ENCODE results near the gene RPL10. TPM values are rescaled to one million over a fixed set of nuclear protein-coding genes. Genes with fewer than 3 reads are reported as not detected.

Gene RPL10
- total and polyA plus RNA-seq, 4 donors, result 2,479 to 4,258 (median 3,622) TPM

GRCh38 chrX:154349359-154349935, 48.7 kb upstream of the RPL10 start:
- no peak for DNase-seq
- TF ChIP-seq CTCF (IDR thresholded peaks at IDR 0.05; ENCODE audit: control extremely low read depth, extremely low read depth), result no peak
- Histone ChIP-seq H3K9ac (ENCODE audit: insufficient read depth in 1 of 2, low read length in 2 of 2) (no peak overlapping the region), H3K27me3 (ENCODE audit: control insufficient read depth in 3 of 3, insufficient read depth in 3 of 3, low read length in 2 of 3) (no peaks in the 10 kb centered on the region), H3K4me1 (ENCODE audit: control insufficient read depth in 5 of 5, insufficient read depth in 5 of 5, low read length in 5 of 5) (peaks cover 0 to 3% (median 0%) of the 10 kb centered on the region in 5 donors), H3K27ac (ENCODE audit: low read depth in 1 of 2, low read length in 1 of 2) (no peak overlapping the region), H3K9me3 (ENCODE audit: control insufficient read depth in 4 of 4, insufficient read depth in 3 of 4, low read length in 3 of 4) (no peaks in the 10 kb centered on the region), H3K36me3 (ENCODE audit: control insufficient read depth in 4 of 4, insufficient read depth in 4 of 4, low read length in 4 of 4) (peaks cover 7 to 49% (median 26%) of the 10 kb centered on the region in 4 donors), H3K4me3 (no peak overlapping the region)
- 80% methylated on average over 18 to 19 of the region's 19 CpGs for WGBS, 2 donors
- no peak for ATAC-seq (ENCODE audit: insufficient read depth, low FRiP score)

GRCh38 chrX:154349979-154350378, 48.2 kb upstream of the RPL10 start:
- Histone ChIP-seq H3K27ac (ENCODE audit: low read depth in 1 of 2, low read length in 1 of 2) (no peak overlapping the region), H3K27me3 (ENCODE audit: control insufficient read depth in 3 of 3, insufficient read depth in 3 of 3, low read length in 2 of 3) (no peaks in the 10 kb centered on the region), H3K4me3 (no peak overlapping the region), H3K9ac (ENCODE audit: insufficient read depth in 1 of 2, low read length in 2 of 2) (no peak overlapping the region), H3K9me3 (ENCODE audit: control insufficient read depth in 4 of 4, insufficient read depth in 3 of 4, low read length in 3 of 4) (no peaks in the 10 kb centered on the region), H3K4me1 (ENCODE audit: control insufficient read depth in 5 of 5, insufficient read depth in 5 of 5, low read length in 5 of 5) (peaks cover 0 to 3% (median 0%) of the 10 kb centered on the region in 5 donors), H3K36me3 (ENCODE audit: control insufficient read depth in 4 of 4, insufficient read depth in 4 of 4, low read length in 4 of 4) (peaks cover 7 to 54% (median 26%) of the 10 kb centered on the region in 4 donors)
- DNase-seq (no peak), ATAC-seq (ENCODE audit: insufficient read depth, low FRiP score) (no peak)
- WGBS, 2 donors, result 89 to 90% methylated on average over 9 to 15 of the region's 15 CpGs
- TF ChIP-seq CTCF (IDR thresholded peaks at IDR 0.05; ENCODE audit: control extremely low read depth, extremely low read depth), result no peak

- TF ChIP-seq CTCF (IDR thresholded peaks at IDR 0.05; ENCODE audit: control extremely low read depth, extremely low read depth), result no peak
- Histone ChIP-seq H3K9ac (ENCODE audit: insufficient read depth in 1 of 2, low read length in 2 of 2) (no peak overlapping the region), H3K4me1 (ENCODE audit: control insufficient read depth in 5 of 5, insufficient read depth in 5 of 5, low read length in 5 of 5) (peaks cover 0 to 3% (median 0%) of the 10 kb centered on the region in 5 donors), H3K27ac (ENCODE audit: low read depth in 1 of 2, low read length in 1 of 2) (no peak overlapping the region), H3K36me3 (ENCODE audit: control insufficient read depth in 4 of 4, insufficient read depth in 4 of 4, low read length in 4 of 4) (peaks cover 7 to 58% (median 28%) of the 10 kb centered on the region in 4 donors), H3K9me3 (ENCODE audit: control insufficient read depth in 4 of 4, insufficient read depth in 3 of 4, low read length in 3 of 4) (no peaks in the 10 kb centered on the region), H3K27me3 (ENCODE audit: control insufficient read depth in 3 of 3, insufficient read depth in 3 of 3, low read length in 2 of 3) (no peaks in the 10 kb centered on the region), H3K4me3 (no peak overlapping the region)
- 80 to 85% methylated on average over 15 to 19 of the region's 19 CpGs for WGBS, 2 donors
- ATAC-seq (ENCODE audit: insufficient read depth, low FRiP score) (no peak), DNase-seq (no peak)
Observed at GRCh38 chrX:154350429-154351182, 47.6 kb upstream of the RPL10 start.

Data from lung (tissue), 12 donors.